H1 (cell line): Measurements from ENCODE around the gene DMC1. TPM values are rescaled to one million over a fixed set of nuclear protein-coding genes. Genes with fewer than 3 reads are reported as not detected.

Source experiments
- CTCF ChIA-PET: fragments of 300-600 bp; sonication (Branson Sonifier 250); formaldehyde crosslinking; loops from one replicate; lab custom pipeline; 2021; ENCODE audit not compliant: partially characterized antibody; lab: Charles Lee
- POLR2A ChIA-PET: fragments of 300-600 bp; sonication (Branson Sonifier 250); formaldehyde crosslinking; loops from one replicate; lab custom pipeline; 2021; ENCODE audit warnings: inconsistent platforms; ENCODE audit not compliant: partially characterized antibody; lab: Charles Lee
- DNase-seq, 2 experiments: peaks; one replicate each; pipeline versions ENCODE4 v3.0.0 to v3.0.0-alpha.2; 2010 to 2022; ENCODE audit warnings: low spot score in 2 of 2, low read depth in 1 of 2, mixed read lengths in 1 of 2
- FAIRE-seq: peaks from 2 replicates; lab custom pipeline; 2011; peaks lifted over from hg19 to GRCh38; lab: Jason Lieb, UNC
- H2AFZ ChIP-seq: 2 replicates; pipeline ENCODE4 v1.8.1; 2012; ENCODE audit warnings: low read length, inconsistent platforms
- H2AK5ac ChIP-seq: 2 replicates; pipeline ENCODE4 v1.6.1; 2013; ENCODE audit warnings: low read depth, low read length
- H2BK120ac ChIP-seq: replicated peaks from 2 replicates; pipeline ENCODE3; 2013; ENCODE audit warnings: low read depth, low read length, inconsistent platforms
- H2BK12ac ChIP-seq: 2 replicates; pipeline ENCODE4 v1.6.1; 2013; ENCODE audit warnings: low read depth, low read length
- H2BK15ac ChIP-seq: 2 replicates; pipeline ENCODE4 v1.6.1; 2013; ENCODE audit warnings: low read length
- H2BK20ac ChIP-seq: 2 replicates; pipeline ENCODE4 v1.6.1; 2013; ENCODE audit warnings: low read length
- H2BK5ac ChIP-seq: 2 replicates; pipeline ENCODE4 v1.6.1; 2013; ENCODE audit warnings: low read depth, low read length
- H3K14ac ChIP-seq: 2 replicates; pipeline ENCODE4 v1.6.1; 2013; ENCODE audit warnings: inconsistent platforms; ENCODE audit not compliant: insufficient read length
- H3K18ac ChIP-seq: 2 replicates; pipeline ENCODE4 v1.6.1; 2013; ENCODE audit warnings: low read length; ENCODE audit errors: extremely low read depth
- H3K23ac ChIP-seq: 2 replicates; pipeline ENCODE4 v1.6.1; 2013; ENCODE audit warnings: inconsistent platforms; ENCODE audit not compliant: insufficient read length
- H3K23me2 ChIP-seq: 2 replicates; pipeline ENCODE4 v1.6.1; 2013; ENCODE audit warnings: low read depth, low read length
- H3K27ac ChIP-seq: 2 replicates; pipeline ENCODE4 v1.6.1; 2011; ENCODE audit warnings: low read depth, low read length, inconsistent platforms
- H3K27me3 ChIP-seq, 4 experiments: replicated peaks in 1 of 4; 1 replicate in 1 of 4; 2 replicates in 3 of 4; pipeline versions ENCODE4 v1.6.1 to v1.8.1; 2011 to 2013; ENCODE audit warnings: low read length in 3 of 4, mild to moderate bottlenecking in 3 of 4, inconsistent platforms in 2 of 4, mixed read lengths in 2 of 4, moderate library complexity in 1 of 4; ENCODE audit not compliant: control insufficient read depth in 3 of 4, insufficient read depth in 3 of 4; ENCODE audit errors: extremely low read depth in 1 of 4
- H3K36me3 ChIP-seq, 4 experiments: 2 replicates each; pipeline versions ENCODE4 v1.6.1 to v1.8.1; 2011 to 2013; ENCODE audit warnings: mild to moderate bottlenecking in 4 of 4, low read length in 3 of 4, moderate library complexity in 2 of 4, control low read depth in 1 of 4, inconsistent platforms in 1 of 4; ENCODE audit not compliant: insufficient read depth in 4 of 4, control insufficient read depth in 2 of 4
- H3K4ac ChIP-seq: replicated peaks from 2 replicates; pipeline ENCODE3; 2013; ENCODE audit warnings: low read length, low read depth, mixed read lengths, inconsistent platforms; ENCODE audit not compliant: insufficient read length
- H3K4me1 ChIP-seq, 4 experiments: replicated peaks in 1 of 4; 1 replicate in 1 of 4; 2 replicates in 3 of 4; pipeline versions ENCODE4 v1.6.1 to v1.8.1; 2011 to 2013; ENCODE audit warnings: low read length in 3 of 4, inconsistent platforms in 2 of 4, mixed read lengths in 1 of 4; ENCODE audit not compliant: insufficient read depth in 4 of 4, control insufficient read depth in 3 of 4
- H3K4me2 ChIP-seq, 2 experiments: 2 replicates each; pipeline versions ENCODE4 v1.6.1 to v1.8.1; 2011 to 2013; ENCODE audit warnings: low read depth in 2 of 2, low read length in 2 of 2, control low read depth in 1 of 2, inconsistent platforms in 1 of 2, mild to moderate bottlenecking in 1 of 2; ENCODE audit not compliant: insufficient read depth in 1 of 2
- H3K4me3 ChIP-seq, 4 experiments: fragments of 200-600, 300-600 bp in 1 of 4; sonication (generic), shearing (Covaris generic), sonication (Bioruptor Twin) in 1 of 4; 2 replicates each; pipeline versions ENCODE4 v1.5.1 to v1.8.1; 2011 to 2016; ENCODE audit warnings: low read length in 4 of 4, low read depth in 3 of 4, control low read depth in 2 of 4, inconsistent platforms in 2 of 4, mild to moderate bottlenecking in 2 of 4, mixed read lengths in 1 of 4, moderate library complexity in 1 of 4; ENCODE audit not compliant: insufficient read depth in 2 of 4; ENCODE audit errors: extremely low read depth in 1 of 4
- H3K56ac ChIP-seq: replicated peaks from 2 replicates; pipeline ENCODE3; 2013; ENCODE audit warnings: low read depth, mild to moderate bottlenecking, mixed read lengths, low read length, inconsistent platforms; ENCODE audit not compliant: insufficient read length
- H3K79me1 ChIP-seq: 2 replicates; pipeline ENCODE4 v1.6.1; 2013; ENCODE audit warnings: low read depth, low read length, control low read depth
- H3K79me2 ChIP-seq, 2 experiments: 2 replicates each; pipeline versions ENCODE4 v1.6.1 to v1.8.1; 2012 to 2013; ENCODE audit warnings: low read length in 2 of 2, mild to moderate bottlenecking in 2 of 2, inconsistent platforms in 1 of 2; ENCODE audit not compliant: insufficient read depth in 2 of 2, control insufficient read depth in 1 of 2
- H3K9ac ChIP-seq, 4 experiments: replicated peaks in 1 of 4; 1 replicate in 1 of 4; 2 replicates in 3 of 4; pipeline versions ENCODE4 v1.6.1 to v1.8.1; 2011 to 2013; ENCODE audit warnings: low read depth in 3 of 4, low read length in 3 of 4, control low read depth in 2 of 4, mild to moderate bottlenecking in 2 of 4, moderate library complexity in 2 of 4, inconsistent platforms in 1 of 4; ENCODE audit errors: extremely low read depth in 1 of 4
- H3K9me3 ChIP-seq, 2 experiments: 2 replicates each; pipeline versions ENCODE4 v1.6.1 to v1.8.1; 2012 to 2013; ENCODE audit warnings: mild to moderate bottlenecking in 2 of 2, moderate library complexity in 2 of 2, control low read depth in 1 of 2, inconsistent platforms in 1 of 2, low read depth in 1 of 2, low read length in 1 of 2, mixed read lengths in 1 of 2; ENCODE audit not compliant: insufficient read depth in 2 of 2
- H4K20me1 ChIP-seq, 2 experiments: replicated peaks in 1 of 2; 2 replicates each; pipeline versions ENCODE3 to v1.8.1; 2011 to 2013; ENCODE audit warnings: inconsistent platforms in 2 of 2, low read length in 2 of 2, mild to moderate bottlenecking in 1 of 2; ENCODE audit not compliant: insufficient read depth in 2 of 2, control insufficient read depth in 1 of 2
- H4K5ac ChIP-seq: 2 replicates; pipeline ENCODE4 v1.6.1; 2013; ENCODE audit warnings: low read length, low read depth, mixed read lengths, inconsistent platforms; ENCODE audit not compliant: insufficient read length
- H4K8ac ChIP-seq: 2 replicates; pipeline ENCODE4 v1.8.0; 2013; ENCODE audit warnings: mild to moderate bottlenecking, moderate library complexity, low read length, inconsistent platforms; ENCODE audit not compliant: insufficient read depth; ENCODE audit errors: extremely low read depth
- H4K91ac ChIP-seq: replicated peaks from 2 replicates; pipeline ENCODE3; 2013; ENCODE audit warnings: low read length, mixed read lengths, inconsistent platforms; ENCODE audit not compliant: insufficient read length
- POLR2A ChIP-seq, 2 experiments: IDR thresholded peaks; 1 replicate in 1 of 2; 2 replicates in 1 of 2; pipeline ENCODE4 v1.6.1; 2011; ENCODE audit warnings: low read depth in 2 of 2, low read length in 2 of 2, mild to moderate bottlenecking in 2 of 2; ENCODE audit errors: control extremely low read depth in 1 of 2
- RFX5 ChIP-seq: IDR thresholded peaks from 2 replicates; pipeline ENCODE4 v1.6.1; 2011; ENCODE audit warnings: low read depth, low read length, improper control_type of control experiment, borderline replicate concordance
- WGBS, 2 experiments: shearing (Covaris generic) in 1 of 2; methylation state at CpG; one replicate each; pipeline versions ENCODE4 v1.1.6 to v1.1.7; 2013 to 2015; ENCODE audit warnings: low lambda C conversion rate in 2 of 2, mixed read lengths in 2 of 2, inconsistent platforms in 1 of 2, low coverage in 1 of 2, missing lambda C conversion rate in 1 of 2; ENCODE audit not compliant: insufficient replicate concordance in 2 of 2, insufficient coverage in 1 of 2, insufficient read length in 1 of 2; ENCODE audit errors: extremely low coverage in 1 of 2, missing lambda C conversion rate in 1 of 2; 5-methylcytosine and 5-hydroxymethylcytosine counted together
- polyA plus RNA-seq, 7 experiments: library from polyadenylated mRNA; depleted of rRNA in 3 of 7; stranded (reverse) in 5 of 7; unstranded in 2 of 7; fragments of >200 nt in 5 of 7; fragments of 200-250 nt in 2 of 7; gene quantifications; 1 replicate in 5 of 7; 2 replicates in 1 of 7; 4 replicates in 1 of 7; pipeline versions ENCODE4 v1.2.1 to v1.2.3, GENCODE V29; 2011 to 2013; ENCODE audit warnings: missing spikeins in 2 of 7, mixed read lengths in 2 of 7
- total RNA-seq: library from RNA; stranded (reverse); fragmentation: NEBNext Ultra II Directional; extraction: Animal tissue kit (Norgen Biotek cat#: 25700); gene quantifications from 2 replicates; pipeline ENCODE4 v1.2.1, GENCODE V29; 2021

DMC1 gene
- total and polyA plus RNA-seq, 2 of the 8 experiments (the other 6 are each of a cell fraction or from before 2014, with no cell fraction given), result 3.8 to 7.2 TPM

DNA sequence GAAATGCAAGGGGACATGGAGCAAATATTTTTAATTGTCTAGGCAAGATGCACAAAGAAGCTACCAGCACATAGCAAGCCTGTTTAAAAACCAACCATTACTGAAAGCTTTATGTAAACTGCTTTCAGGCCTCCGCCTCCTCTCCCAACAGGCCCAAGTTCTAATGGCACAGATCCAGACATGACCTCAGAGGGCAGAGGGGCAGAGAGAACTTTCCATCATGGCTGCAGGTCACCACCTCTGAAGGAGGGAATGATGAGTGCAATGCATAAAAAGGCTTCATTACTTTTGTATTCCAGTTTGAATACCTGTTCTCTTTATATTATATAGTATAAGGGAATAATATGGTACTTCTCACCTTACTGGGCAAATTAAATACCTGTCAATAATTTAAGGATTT is 79.1 kb downstream of the DMC1 start:
- no peak overlapping the region for H2BK12ac ChIP-seq
- no peak overlapping the region for H3K27ac ChIP-seq
- H2BK20ac ChIP-seq, result no peak overlapping the region
- no peaks in the 10 kb centered on the region for H3K27me3 ChIP-seq
- no peak overlapping the region for H2BK120ac ChIP-seq
- no peak overlapping the region for H3K23ac ChIP-seq
- no peaks in the 10 kb centered on the region for H3K9me3 ChIP-seq
- no peak overlapping the region for H3K56ac ChIP-seq
- no peak overlapping the region for H4K91ac ChIP-seq
- peak; percentile 16 to 27; a peak in 2 of 3 replicates for TF ChIP-seq POLR2A (IDR thresholded peaks at IDR 0.05; ENCODE audit: control extremely low read depth in 1 of 2, low read depth in 2 of 2, low read length in 2 of 2)
- TF ChIP-seq RFX5, result no peak
- TF ChIP-seq, all 59 proteins: peak for 1
- H3K23me2 ChIP-seq, result no peaks in the 10 kb centered on the region
- H4K8ac ChIP-seq, result no peak overlapping the region
- peaks cover 0 to 11% of the 10 kb centered on the region in 2 experiments; a peak in 2 of 4 replicates for H3K79me2 ChIP-seq
- FAIRE-seq, result no peak
- ChIA-PET CTCF (interaction anchor here (1.4 to 1.6 kb wide), 3 partner anchors 9 to 196 kb away, joined by 3 to 4 read pairs (median 3); no protein-coding TSS in a partner anchor), POLR2A (interaction anchor here (0.8 to 40.8 kb wide), 17 partner anchors 1 to 409 kb away, joined by 3 to 1102 read pairs (median 5); partner anchors contain the start of genes DMC1 and KDELR3)
- no peak overlapping the region for H4K5ac ChIP-seq
- no peak overlapping the region for H3K14ac ChIP-seq
- no peaks in the 10 kb centered on the region; the same call in 1 of the 2 replicates for H3K79me1 ChIP-seq
- H3K9ac ChIP-seq, result no peak overlapping the region
- H2BK15ac ChIP-seq, result no peak overlapping the region
- H3K36me3 ChIP-seq, result peaks cover 65 to 100% (median 92%) of the 10 kb centered on the region in 4 experiments
- WGBS, 2 experiments, result 100% methylated on average over 1 of the region's 1 CpG; no CpG with 5 or more reads in 1 of the 2 experiments
- H4K20me1 ChIP-seq, result peaks cover 9 to 11% of the 10 kb centered on the region in 2 experiments
- no peak overlapping the region for H2BK5ac ChIP-seq
- H3K4me2 ChIP-seq, result no peak overlapping the region
- no peak overlapping the region for H3K4me3 ChIP-seq
- no peak overlapping the region for H3K4ac ChIP-seq
- no peak overlapping the region for H2AFZ ChIP-seq
- no peak overlapping the region for H3K18ac ChIP-seq
- no peak overlapping the region for H2AK5ac ChIP-seq
- peaks cover 0 to 4% (median 4%) of the 10 kb centered on the region in 4 experiments; a peak in 3 of 7 replicates for H3K4me1 ChIP-seq
- no peak for DNase-seq
